Stimulated activated CD8-positive, alpha-beta memory T cell treated with anti-CD3 and anti-CD28 coated beads, Interleukin-15, amount 100 ng/mL, for 4 hours (primary cell): ENCODE results near the gene SHBG.

Experiments
- DNase-seq, 2 donors: peaks; one replicate each; pipeline ENCODE4 v3.0.0-alpha.2; 2020; ENCODE audit warnings: low read depth in 2 of 2

SHBG gene

DNA sequence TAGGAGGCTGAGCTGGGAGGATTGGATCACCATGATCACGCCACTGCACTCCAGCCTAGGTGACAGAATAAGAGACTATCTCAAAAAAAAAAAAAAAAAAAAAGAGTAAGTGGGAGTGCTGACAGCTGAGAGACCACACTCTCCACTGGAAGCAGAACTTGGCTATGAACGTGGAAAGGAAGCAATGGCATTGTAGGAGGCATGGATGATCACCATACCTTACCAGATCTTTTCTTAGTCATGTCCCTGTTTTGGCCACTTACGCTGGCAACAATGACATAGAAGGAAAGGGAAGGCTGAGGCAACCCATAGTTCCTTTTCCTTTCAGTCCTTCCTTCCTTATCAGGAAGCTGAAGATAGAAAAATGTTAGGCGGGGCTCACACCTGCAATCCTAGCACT lies 17.1 kb downstream of the SHBG start:
- no peak for DNase-seq

DNA sequence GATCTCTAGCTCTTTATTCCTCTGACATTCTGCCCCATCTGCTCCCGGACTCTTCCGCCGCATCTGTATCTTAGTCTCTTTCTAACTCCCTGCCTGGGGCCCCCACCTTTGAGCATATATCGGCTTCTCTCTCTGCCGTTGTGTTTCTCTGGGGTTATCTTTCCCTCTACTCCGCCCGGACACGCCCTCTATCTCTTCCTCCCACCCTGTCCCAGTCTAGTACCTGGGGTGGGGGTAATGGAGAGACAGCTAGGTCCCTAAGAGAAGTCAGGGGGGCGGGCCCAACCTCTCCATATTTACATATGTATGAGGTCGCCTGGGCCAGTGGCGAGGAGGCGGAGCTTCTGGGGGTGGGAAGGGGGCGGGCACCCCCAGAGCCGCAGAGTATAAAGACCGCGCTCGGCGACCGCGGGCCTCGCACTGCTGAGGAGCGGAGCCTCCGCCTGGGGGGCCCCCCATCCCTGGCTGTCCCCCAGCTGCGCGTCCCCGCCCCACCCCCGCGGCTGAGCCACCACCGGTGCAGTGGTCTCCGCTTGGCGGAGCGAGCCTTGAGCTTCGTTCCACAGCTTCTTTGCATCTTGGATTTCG lies 20.7 kb downstream of the SHBG start, which contains the start of gene ATP1B2:
Gene ATP1B2, plus strand, starts transcription at position 418 of the 588 bp plus-strand sequence. CDS start 593 bp downstream, outside the sequence.
- DNase-seq = peak; percentile 53 to 57

DNA sequence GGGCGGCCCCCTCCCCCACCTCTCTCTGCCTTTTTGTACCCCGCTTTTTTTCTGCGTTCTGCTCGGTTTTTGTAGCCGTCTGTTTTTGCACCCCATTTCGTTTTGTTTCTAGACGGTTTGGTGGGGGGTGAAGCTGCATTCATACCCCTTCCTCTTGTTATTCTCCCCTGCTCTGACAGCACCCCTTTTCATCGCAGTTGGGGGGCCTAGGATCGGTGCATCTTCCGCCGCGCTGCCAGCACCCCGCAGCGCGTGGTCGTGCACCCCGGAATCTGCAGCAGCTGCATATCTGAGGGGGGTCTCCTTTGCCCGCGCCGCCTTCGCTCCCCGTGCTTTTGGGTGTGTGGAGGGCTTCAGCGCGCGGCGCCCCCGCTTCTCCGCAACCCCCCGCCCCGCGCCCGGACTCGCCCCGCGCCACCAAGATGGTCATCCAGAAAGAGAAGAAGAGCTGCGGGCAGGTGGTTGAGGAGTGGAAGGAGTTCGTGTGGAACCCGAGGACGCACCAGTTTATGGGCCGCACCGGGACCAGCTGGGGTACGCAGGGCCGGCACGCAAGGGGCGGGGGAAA lies 21.2 kb downstream of the SHBG start:
- no peak for DNase-seq

DNA sequence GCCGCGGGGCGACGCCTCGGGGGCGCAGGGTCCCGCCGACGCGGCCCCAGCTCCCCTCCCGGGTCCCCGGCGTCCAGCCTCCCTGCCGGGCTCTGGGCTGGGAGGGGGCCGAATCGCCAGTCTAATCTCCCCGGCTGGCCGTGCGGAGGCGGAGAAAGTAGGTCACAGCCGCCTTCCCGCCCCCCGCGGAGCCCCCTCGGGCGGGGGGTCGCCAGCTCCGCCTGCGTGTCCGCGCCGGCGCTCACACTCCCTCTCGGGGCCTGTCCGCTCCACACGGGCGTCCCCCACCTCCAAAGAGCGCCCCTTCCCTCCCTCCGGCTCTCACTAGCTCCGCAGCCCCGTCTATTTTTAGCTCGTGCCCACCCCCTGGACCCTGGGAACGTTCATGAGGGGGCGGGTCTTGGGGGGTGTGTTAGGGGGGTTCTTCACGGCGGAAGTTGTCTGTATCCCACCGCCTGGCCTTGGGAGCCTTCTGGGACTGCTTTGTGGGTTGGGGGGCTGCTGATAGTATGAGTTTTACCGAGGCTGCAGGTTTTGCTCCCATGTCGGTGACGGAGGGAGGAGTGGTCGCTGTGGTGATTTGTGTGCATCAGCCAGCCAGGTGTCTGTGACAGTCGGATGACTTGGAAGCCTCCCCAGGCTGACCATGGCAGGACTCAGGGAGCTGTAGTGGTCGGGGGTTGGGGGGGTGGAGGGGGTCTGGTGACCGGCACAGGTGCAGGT lies 21.9 kb downstream of the SHBG start:
- DNase-seq = no peak

DNA sequence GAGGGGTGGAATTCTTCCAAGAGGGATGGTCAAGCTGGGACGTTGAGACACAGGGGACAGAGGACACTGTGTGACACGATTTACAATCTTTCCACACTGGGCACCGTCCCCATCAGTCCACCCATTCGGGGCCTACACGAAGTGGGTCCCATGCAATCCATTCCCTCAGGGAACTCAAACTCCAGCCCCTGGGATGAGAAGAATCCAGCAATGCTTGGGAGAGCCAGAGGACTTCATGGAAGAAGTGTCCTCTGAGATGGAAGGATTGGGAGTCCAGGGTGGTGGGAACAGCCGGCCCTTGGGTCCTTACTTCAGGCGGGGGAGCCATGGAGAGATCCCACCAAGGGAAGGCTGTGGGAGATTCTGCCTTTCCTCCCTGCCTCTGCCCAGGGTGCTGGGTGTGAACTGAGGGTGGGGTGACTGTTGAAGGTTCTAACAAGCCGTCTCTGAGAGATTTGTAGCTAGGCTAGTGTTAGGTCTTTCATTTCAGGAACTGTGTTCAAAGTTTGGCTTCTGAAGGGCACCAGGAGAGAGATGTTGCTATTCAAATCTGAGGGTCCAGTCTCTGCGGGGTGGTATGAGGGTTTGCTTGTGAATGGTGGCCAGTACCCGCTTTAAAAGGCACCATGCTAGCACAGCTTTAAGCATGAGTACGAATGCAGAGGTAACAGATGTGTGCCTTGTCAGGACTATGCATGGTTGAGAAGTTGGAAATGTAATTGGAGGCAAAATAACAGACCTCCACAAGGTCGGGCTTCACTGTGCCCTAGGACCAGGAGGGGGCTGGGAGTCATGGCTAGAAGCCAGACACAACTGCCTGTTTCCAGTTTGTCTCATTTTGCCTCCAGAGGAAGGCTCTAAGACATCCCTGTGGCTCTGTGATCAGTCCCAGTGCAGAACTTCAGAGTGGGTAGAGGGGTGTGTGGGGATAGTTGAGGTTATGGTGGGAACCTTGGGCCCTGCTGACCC lies 22.7 kb downstream of the SHBG start:
- no peak for DNase-seq

DNA sequence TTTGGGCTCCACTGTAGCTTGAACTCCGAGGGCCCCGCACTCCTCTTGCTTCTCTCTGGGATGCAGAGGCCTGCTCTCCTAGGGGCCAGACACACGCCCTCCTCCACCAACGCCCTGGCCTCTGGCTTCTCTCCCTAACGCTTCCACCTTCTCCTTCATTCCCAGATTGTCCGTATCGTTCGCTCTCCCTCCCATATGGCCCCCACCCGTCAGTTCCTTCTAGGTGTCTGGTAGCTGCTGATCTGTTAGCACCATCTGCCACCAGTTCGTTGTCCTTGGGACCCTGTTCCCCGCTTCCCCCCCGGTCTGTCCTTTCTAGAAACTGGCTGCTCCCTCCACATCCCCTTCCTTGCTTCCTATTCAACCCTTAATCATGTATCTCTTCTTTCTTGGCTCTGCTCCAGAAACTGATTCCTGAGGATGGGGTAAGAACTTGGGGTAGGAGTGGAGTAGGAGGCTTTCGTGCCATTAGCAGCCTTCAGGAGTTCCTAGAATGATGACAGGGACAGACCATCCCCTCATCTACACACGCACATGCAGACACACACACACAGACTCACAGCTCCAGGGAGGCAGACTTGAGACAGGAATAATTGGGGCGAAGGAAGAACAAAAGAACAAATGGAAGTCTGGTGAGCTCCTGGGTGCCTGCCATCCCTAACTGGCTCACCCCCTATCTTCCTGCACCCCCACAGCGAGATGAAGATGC lies 25.1 kb downstream of the SHBG start:
- DNase-seq = no peak

DNA sequence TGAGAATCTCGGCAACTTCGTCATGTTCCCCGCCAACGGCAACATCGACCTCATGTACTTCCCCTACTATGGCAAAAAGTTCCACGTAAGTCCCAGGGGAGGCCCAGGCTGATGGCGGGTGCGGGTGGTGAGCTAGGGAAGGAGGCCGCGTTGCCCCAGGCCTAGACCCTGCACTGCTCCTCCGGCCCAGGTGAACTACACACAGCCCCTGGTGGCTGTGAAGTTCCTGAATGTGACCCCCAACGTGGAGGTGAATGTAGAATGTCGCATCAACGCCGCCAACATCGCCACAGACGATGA lies 25.6 kb downstream of the SHBG start:
- no peak for DNase-seq

DNA sequence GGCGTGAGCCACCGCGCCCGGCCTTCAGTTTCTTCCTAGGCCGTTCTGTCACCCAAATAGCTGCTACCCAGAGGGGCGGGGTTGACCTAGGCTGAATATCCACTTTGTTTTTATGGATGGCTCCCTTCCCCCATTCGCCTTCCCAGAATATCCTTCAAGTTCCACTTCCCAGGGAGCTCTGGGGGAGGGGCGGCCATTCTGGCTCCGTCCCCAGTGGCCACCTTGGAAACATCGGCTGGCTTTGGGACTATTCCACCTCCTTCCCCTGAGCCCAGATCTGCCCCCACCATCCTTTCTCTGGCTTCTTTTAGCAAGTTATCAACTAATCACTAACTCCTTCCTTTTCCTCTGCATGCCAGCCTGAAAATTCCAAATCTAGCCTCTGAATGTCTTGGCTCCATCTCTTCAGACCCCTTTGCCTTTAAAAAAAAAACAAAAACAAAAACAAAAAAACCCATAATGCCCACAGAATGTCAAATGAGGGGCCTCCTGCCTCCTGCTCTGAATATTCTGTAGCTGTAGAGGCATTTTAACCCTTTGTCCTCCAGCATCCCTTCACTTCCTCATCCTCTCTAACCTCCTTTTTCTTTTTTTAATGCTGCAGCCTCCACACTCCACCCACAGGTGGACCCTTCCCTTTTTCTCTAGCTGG lies 27.1 kb downstream of the SHBG start:
- DNase-seq = no peak

DNA sequence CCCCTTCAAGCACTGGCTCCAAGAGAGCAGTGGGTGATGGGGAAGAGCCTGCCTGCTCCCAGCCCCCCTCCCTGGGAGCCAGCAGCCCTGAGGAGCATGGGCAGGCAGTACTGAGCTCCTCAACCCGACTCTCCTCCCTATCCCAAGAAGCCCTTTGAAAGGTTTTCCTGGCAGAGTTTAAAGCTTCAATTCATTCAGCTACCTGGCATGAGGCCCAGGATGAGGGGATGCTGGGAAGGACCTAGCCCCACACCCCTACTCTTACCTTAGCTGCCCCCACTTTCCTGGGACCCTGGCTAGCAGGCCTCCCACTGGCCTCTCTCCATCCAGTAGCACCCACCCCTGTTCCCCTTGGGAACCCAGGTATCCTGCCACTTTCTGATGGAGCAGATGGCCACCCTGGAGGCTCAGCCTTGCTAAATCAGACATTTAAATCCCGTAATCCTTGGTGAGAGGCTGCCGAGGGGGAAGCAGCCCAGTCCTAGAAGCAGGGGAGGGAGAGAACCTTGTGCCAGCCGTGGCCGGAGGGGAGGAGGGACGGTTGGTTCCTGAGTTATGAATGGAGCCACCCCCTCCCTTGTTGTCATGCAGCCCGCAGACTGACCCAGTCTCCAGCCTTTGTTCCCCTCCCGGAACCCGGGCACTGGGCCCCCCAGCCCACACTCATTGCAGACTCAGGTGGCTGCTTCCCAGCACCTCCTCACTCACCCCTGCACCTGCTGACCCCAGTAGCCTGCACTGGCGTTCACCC lies 37.9 kb downstream of the SHBG start:
- no peak for DNase-seq

DNA sequence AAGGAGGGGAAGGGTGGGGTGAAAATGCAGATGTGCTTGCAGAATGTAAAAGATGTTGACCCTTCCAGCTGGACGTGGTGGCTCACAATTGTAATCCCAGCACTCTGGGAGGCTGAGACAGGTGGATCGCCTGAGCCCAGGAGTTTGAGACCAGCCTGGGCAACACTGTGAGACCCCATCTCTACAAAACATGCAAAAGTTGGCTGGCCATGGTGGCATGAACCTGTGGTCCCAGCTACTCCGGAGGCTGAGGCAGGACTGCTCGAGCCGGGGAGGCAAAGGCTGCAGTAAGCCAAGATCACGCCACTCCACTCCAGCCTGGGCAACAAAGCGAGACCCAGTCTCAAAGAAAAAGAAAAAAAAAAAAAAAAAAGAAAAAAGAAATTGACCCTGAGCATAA lies 38.5 kb downstream of the SHBG start:
- no peak for DNase-seq

DNA sequence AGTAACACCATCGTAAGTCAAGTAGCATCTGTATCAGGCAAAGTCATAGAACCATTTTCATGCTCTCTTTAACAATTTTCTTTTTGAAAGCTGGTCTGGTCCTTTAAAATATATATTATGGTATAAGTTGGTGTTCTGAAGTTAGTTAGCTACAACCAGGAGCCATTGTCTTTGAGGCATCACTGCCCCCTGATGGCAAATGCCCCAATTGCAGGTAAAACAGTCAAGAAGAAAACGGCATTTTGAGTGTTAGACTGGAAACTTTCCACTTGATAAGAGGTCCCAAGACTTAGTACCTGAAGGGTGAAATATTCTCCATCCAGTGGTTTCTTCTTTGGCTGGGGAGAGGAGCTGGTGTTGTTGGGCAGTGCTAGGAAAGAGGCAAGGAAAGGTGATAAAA lies 43.3 kb downstream of the SHBG start:
- no peak for DNase-seq

DNA sequence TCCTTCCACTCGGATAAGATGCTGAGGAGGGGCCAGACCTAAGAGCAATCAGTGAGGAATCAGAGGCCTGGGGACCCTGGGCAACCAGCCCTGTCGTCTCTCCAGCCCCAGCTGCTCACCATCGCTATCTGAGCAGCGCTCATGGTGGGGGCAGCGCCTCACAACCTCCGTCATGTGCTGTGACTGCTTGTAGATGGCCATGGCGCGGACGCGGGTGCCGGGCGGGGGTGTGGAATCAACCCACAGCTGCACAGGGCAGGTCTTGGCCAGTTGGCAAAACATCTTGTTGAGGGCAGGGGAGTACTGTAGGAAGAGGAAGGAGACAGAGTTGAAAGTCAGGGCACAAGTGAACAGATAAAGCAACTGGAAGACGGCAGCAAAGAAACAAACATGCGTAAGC lies 45.0 kb downstream of the SHBG start:
- DNase-seq = no peak

DNA sequence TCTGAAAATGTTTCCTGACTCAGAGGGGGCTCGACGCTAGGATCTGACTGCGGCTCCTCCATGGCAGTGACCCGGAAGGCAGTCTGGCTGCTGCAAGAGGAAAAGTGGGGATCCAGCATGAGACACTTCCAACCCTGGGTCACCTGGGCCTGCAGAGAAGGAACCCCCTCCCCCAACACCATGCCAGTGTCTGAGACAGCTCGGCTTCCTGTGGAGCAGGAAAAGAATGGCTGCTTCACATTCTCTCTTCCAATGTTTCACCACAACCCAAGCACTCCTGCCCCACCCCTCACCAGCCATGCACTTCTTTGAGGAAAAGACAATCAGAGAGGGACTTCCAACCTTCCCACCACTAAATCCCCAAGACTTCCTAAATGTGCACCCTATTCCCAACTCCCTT lies 46.6 kb downstream of the SHBG start:
- DNase-seq = no peak

DNA sequence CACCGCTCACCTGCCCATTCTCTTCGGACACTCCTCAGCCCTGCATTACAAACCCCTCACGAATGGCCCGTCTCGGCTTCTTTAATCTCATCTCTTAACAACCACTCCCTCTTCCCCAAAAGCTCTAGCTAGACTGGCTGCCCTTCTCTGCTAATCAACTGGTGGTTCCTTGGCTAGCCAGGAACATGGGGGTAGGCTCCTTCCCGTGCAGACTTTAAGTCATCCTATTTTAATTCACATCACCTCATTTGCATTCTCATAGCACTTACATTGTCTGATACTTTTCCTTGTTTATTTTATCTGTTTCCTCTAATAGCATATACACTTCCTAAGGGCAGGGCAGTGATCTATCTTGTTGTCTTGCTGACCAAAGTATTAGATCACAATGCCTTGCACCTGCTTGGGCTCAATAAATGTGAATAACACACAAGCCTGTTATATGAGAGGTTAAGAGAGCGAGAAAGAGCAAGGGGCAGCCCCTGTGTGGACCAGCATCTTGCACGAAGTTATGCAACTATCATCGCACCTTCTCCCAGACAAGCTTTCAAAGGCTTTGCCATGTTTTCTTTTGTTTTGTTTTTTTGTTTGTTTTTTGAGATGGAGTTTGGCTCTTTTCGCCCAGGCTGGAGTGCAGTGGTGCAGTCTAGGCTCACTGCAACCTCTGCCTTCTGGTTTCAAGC lies 47.6 kb downstream of the SHBG start:
- DNase-seq = no peak
